SK-N-SH (cell line): Measurements from ENCODE around the gene HSF5. TPM values are rescaled to one million over a fixed set of nuclear protein-coding genes. Genes with fewer than 3 reads are reported as not detected.

Experiments used
- CTCF ChIA-PET: fragments of 300-600, 350-600 bp; formaldehyde crosslinking; extraction: SDS; loops from one replicate; lab custom pipeline; 2021; lab: Yijun Ruan, JAX
- POLR2A ChIA-PET: fragments of 350-600 bp; sonication (Branson Sonifier 250); formaldehyde crosslinking; extraction: SDS; loops from one replicate; lab custom pipeline; 2020; ENCODE audit warnings: antibody characterized with exemption, inconsistent platforms; lab: Yijun Ruan, JAX
- DNase-seq: peaks from one replicate; pipeline ENCODE4 v3.0.0; 2012
- H2AFZ ChIP-seq: fragments of 200-600 bp; sonication (generic); 2 replicates; pipeline ENCODE4 v1.8.1; 2016; ENCODE audit warnings: antibody characterized with exemption, mild to moderate bottlenecking, low read depth
- H3F3A ChIP-seq: fragments of 200-600 bp; sonication (generic); replicated peaks from 2 replicates; pipeline ENCODE3; 2016; ENCODE audit warnings: antibody characterized with exemption, mild to moderate bottlenecking; ENCODE audit not compliant: insufficient read depth
- H3K27ac ChIP-seq, 2 experiments: fragments of 200-500 bp in 1 of 2; fragments of 200-600 bp in 1 of 2; sonication (Bioruptor generic) in 1 of 2; sonication (generic), shearing (Covaris generic) in 1 of 2; 2 replicates each; pipeline versions ENCODE4 v1.5.1 to v1.6.1; 2014 to 2016; ENCODE audit warnings: low read depth in 2 of 2, inconsistent platforms in 1 of 2, low read length in 1 of 2, mild to moderate bottlenecking in 1 of 2, mixed read lengths in 1 of 2
- H3K27me3 ChIP-seq: fragments of 200-600 bp; sonication (generic), shearing (Covaris generic); 2 replicates; pipeline ENCODE4 v1.6.1; 2016; ENCODE audit warnings: mixed run types; ENCODE audit not compliant: insufficient read depth
- H3K36me3 ChIP-seq, 2 experiments: fragments of 200-500 bp in 1 of 2; fragments of 200-600 bp in 1 of 2; sonication (Bioruptor generic) in 1 of 2; sonication (generic) in 1 of 2; replicated peaks in 1 of 2; 2 replicates each; pipeline versions ENCODE3 to v1.5.1; 2014 to 2016; ENCODE audit warnings: low read length in 1 of 2, mild to moderate bottlenecking in 1 of 2; ENCODE audit not compliant: insufficient read depth in 2 of 2, control insufficient read depth in 1 of 2
- H3K4me1 ChIP-seq, 2 experiments: fragments of 200-500 bp in 1 of 2; fragments of 200-600 bp in 1 of 2; sonication (Bioruptor generic) in 1 of 2; sonication (generic), shearing (Covaris generic) in 1 of 2; 2 replicates each; pipeline versions ENCODE4 v1.5.1 to v1.6.1; 2014 to 2016; ENCODE audit warnings: low read depth in 1 of 2, low read length in 1 of 2, mixed run types in 1 of 2; ENCODE audit not compliant: insufficient read depth in 2 of 2, control insufficient read depth in 1 of 2
- H3K4me2 ChIP-seq: fragments of 200-600 bp; sonication (generic), shearing (Covaris generic); 2 replicates; pipeline ENCODE4 v1.6.1; 2017; ENCODE audit warnings: mixed run types
- H3K4me3 ChIP-seq, 2 experiments: fragments of 200-500 bp in 1 of 2; fragments of 200-600 bp in 1 of 2; sonication (Bioruptor generic) in 1 of 2; sonication (generic), shearing (Covaris generic) in 1 of 2; 2 replicates each; pipeline versions ENCODE4 v1.5.1 to v1.8.1; 2014 to 2016; ENCODE audit warnings: low read depth in 2 of 2, inconsistent platforms in 1 of 2, low read length in 1 of 2, mild to moderate bottlenecking in 1 of 2, mixed read lengths in 1 of 2, moderate library complexity in 1 of 2
- H3K79me2 ChIP-seq: fragments of 200-600 bp; sonication (generic); 2 replicates; pipeline ENCODE4 v1.8.1; 2017; ENCODE audit warnings: mild to moderate bottlenecking; ENCODE audit not compliant: insufficient read depth
- H3K9ac ChIP-seq: fragments of 200-600 bp; sonication (generic); 2 replicates; pipeline ENCODE4 v1.6.1; 2017; ENCODE audit warnings: mixed run types
- H3K9me2 ChIP-seq: fragments of 200-600 bp; sonication (generic); 2 replicates; pipeline ENCODE4 v1.6.1; 2017; ENCODE audit warnings: mixed run types
- H3K9me3 ChIP-seq: fragments of 200-600 bp; sonication (generic); 2 replicates; pipeline ENCODE4 v1.6.1; 2017; ENCODE audit warnings: mixed run types, mild to moderate bottlenecking, moderate library complexity
- H4K20me1 ChIP-seq: fragments of 200-600 bp; sonication (generic); 2 replicates; pipeline ENCODE4 v1.6.1; 2017; ENCODE audit warnings: mild to moderate bottlenecking, mixed run types; ENCODE audit not compliant: insufficient read depth
- ELF1 ChIP-seq: IDR thresholded peaks from 2 replicates; pipeline ENCODE4 v1.4.0; 2012
- EP300 ChIP-seq, 2 experiments: IDR thresholded peaks; 2 replicates each; pipeline versions ENCODE4 v1.4.0 to v1.6.1; 2012; ENCODE audit warnings: borderline replicate concordance in 1 of 2, low read depth in 1 of 2, low read length in 1 of 2
- EZH2phosphoT487 ChIP-seq: fragments of 200-600 bp; sonication (generic); IDR thresholded peaks from 2 replicates; pipeline ENCODE4 v1.6.1; 2017; ENCODE audit warnings: low read depth, mixed run types, mild to moderate bottlenecking, antibody characterized with exemption, moderate library complexity, borderline replicate concordance
- JUND ChIP-seq: IDR thresholded peaks from 2 replicates; pipeline ENCODE4 v1.4.0; 2012
- NFIC ChIP-seq: IDR thresholded peaks from 2 replicates; pipeline ENCODE4 v1.4.0; 2012; ENCODE audit warnings: borderline replicate concordance
- POLR2AphosphoS5 ChIP-seq: IDR thresholded peaks from 2 replicates; pipeline ENCODE4 v1.6.1; 2012; ENCODE audit warnings: low read depth, low read length
- RFX5 ChIP-seq: IDR thresholded peaks from 2 replicates; pipeline ENCODE4 v1.6.1; 2012; ENCODE audit warnings: mild to moderate bottlenecking, improper control_type of control experiment, low read length
- SIN3A ChIP-seq: IDR thresholded peaks from 2 replicates; pipeline ENCODE4 v1.6.1; 2012; ENCODE audit warnings: low read depth, mild to moderate bottlenecking, low read length, moderate library complexity, borderline replicate concordance
- TAF1 ChIP-seq: IDR thresholded peaks from 2 replicates; pipeline ENCODE4 v1.6.1; 2012; ENCODE audit warnings: low read depth, mild to moderate bottlenecking, low read length, moderate library complexity, borderline replicate concordance
- TCF12 ChIP-seq: IDR thresholded peaks from 2 replicates; pipeline ENCODE4 v1.4.0; 2012
- YY1 ChIP-seq: IDR thresholded peaks from 2 replicates; pipeline ENCODE4 v1.4.0; 2012; ENCODE audit warnings: low read depth, mild to moderate bottlenecking
- WGBS: methylation state at CpG from one replicate; pipeline ENCODE4 v1.1.6; 2017; ENCODE audit warnings: low lambda C conversion rate; 5-methylcytosine and 5-hydroxymethylcytosine counted together
- polyA plus RNA-seq, 3 experiments: library from polyadenylated mRNA; depleted of rRNA; stranded (reverse); fragments of >200 nt; gene quantifications; 2 replicates each; pipeline ENCODE4 v1.2.3, GENCODE V29; 2012
- TF ChIP-seq, protein P1 (sequence below): IDR thresholded peaks from 2 replicates; pipeline ENCODE4; 2012
- TF ChIP-seq, protein P2 (sequence below): fragments of 200-600 bp; sonication (generic); IDR thresholded peaks from 2 replicates; pipeline ENCODE4 v1.6.1; 2017; ENCODE audit warnings: antibody characterized with exemption, mild to moderate bottlenecking, moderate library complexity
- TF ChIP-seq, protein P3 (sequence below): fragments of 150-350 bp; IDR thresholded peaks from 2 replicates; pipeline ENCODE4 v1.6.1; 2017; ENCODE audit warnings: antibody characterized with exemption, low read length, low read depth, borderline replicate concordance
- TF ChIP-seq, protein P4 (sequence below): IDR thresholded peaks from 2 replicates; pipeline ENCODE4 v1.4.0; 2012; ENCODE audit warnings: low read depth, borderline replicate concordance

The HSF5 gene
- polyA plus RNA-seq, 1 of the 3 experiments (the other 2 are of a cell fraction) = not detected

DNA sequence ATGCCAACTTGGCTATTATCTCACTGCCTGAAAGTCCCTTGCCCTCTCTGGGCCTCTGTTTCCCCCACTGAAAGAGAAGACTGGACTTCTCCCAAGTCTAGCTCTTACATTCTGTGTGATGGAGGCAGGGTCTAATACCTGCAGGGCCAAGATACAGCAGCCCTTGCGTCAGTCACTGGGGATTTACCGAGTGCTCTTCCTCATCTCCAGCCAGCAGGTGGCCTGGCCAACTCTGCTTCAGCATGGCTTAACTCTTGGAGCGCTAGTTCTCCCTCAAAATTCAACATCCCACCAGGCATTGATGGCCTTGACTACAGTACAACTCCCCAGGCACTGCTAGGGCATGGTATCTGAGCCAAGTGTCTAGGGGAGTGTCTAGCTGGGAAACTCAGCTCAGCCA, 46.1 kb upstream of the HSF5 start:
- Histone ChIP-seq H3K4me3 (no peak overlapping the region), H3K9me3 (no peaks in the 10 kb centered on the region), H3K79me2 (no peaks in the 10 kb centered on the region), H3F3A (no peaks in the 10 kb centered on the region), H3K4me1 (peaks cover 5 to 14% of the 10 kb centered on the region in 2 experiments; a peak in 2 of 4 replicates), H3K9ac (no peak overlapping the region), H2AFZ (no peak overlapping the region), H3K9me2 (no peaks in the 10 kb centered on the region), H3K27ac (no peak overlapping the region), H3K36me3 (no peaks in the 10 kb centered on the region), H4K20me1 (no peaks in the 10 kb centered on the region), H3K27me3 (no peaks in the 10 kb centered on the region; the same call in 1 of the 2 replicates), H3K4me2 (no peak overlapping the region)
- CTCF ChIA-PET = interaction anchor here (0.9 to 10.3 kb wide), 6 partner anchors 8 to 173 kb away, joined by 3 to 112 read pairs (median 5); no protein-coding TSS in a partner anchor
- DNase-seq = no peak
- TF ChIP-seq, protein P1, sequence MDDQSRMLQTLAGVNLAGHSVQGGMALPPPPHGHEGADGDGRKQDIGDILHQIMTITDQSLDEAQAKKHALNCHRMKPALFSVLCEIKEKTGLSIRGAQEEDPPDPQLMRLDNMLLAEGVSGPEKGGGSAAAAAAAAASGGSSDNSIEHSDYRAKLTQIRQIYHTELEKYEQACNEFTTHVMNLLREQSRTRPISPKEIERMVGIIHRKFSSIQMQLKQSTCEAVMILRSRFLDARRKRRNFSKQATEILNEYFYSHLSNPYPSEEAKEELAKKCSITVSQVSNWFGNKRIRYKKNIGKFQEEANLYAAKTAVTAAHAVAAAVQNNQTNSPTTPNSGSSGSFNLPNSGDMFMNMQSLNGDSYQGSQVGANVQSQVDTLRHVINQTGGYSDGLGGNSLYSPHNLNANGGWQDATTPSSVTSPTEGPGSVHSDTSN = no peak
- TF ChIP-seq JUND = no peak
- TF ChIP-seq TCF12 = no peak
- TF ChIP-seq POLR2AphosphoS5 = no peak
- no peak for TF ChIP-seq ELF1
- TF ChIP-seq EP300 (IDR thresholded peaks at IDR 0.05; ENCODE audit: borderline replicate concordance in 1 of 2, low read depth in 1 of 2, low read length in 1 of 2) = no peak
- TF ChIP-seq, protein P2, sequence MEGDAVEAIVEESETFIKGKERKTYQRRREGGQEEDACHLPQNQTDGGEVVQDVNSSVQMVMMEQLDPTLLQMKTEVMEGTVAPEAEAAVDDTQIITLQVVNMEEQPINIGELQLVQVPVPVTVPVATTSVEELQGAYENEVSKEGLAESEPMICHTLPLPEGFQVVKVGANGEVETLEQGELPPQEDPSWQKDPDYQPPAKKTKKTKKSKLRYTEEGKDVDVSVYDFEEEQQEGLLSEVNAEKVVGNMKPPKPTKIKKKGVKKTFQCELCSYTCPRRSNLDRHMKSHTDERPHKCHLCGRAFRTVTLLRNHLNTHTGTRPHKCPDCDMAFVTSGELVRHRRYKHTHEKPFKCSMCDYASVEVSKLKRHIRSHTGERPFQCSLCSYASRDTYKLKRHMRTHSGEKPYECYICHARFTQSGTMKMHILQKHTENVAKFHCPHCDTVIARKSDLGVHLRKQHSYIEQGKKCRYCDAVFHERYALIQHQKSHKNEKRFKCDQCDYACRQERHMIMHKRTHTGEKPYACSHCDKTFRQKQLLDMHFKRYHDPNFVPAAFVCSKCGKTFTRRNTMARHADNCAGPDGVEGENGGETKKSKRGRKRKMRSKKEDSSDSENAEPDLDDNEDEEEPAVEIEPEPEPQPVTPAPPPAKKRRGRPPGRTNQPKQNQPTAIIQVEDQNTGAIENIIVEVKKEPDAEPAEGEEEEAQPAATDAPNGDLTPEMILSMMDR = no peak; the same call in 1 of the 2 replicates
- TF ChIP-seq TAF1 = no peak
- 84% methylated on average over 3 of the region's 3 CpGs for WGBS
- POLR2A ChIA-PET = interaction anchor here (1.4 kb wide), 1 partner anchor 20 kb away, joined by 5 read pairs; the partner anchor contains the start of gene MTMR4

DNA sequence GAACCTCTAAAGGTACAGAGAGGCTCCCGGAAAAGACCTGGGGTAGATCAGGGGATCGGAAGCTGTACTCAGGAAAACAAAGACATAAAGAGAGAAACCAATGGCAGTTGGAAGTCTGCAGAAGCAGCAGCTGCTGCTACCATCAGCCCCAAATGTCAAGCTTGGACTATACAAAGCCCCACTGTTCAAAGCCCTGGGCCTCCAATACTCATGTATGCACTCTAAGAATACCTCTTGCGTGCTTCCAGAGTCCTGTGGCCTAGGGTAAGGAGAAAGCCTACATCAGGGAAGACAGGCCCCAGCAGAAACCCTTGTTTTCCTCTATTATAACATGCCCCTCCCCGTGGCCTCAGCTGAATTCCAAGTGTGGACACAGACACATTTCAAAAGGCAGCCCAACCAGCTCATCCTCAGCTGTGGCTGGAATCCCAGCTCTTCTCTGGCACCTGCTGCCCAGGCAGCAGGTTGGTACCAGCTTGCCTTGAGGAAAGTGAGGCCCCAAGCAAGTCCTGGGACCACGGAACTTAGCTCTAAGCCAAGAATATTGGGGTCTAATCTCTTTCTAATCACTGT, 45.5 kb upstream of the HSF5 start:
- no peaks in the 10 kb centered on the region for H3K79me2 ChIP-seq
- 78% methylated on average over 5 of the region's 5 CpGs for WGBS
- H3K27me3 ChIP-seq = no peaks in the 10 kb centered on the region; the same call in 1 of the 2 replicates
- H4K20me1 ChIP-seq = no peaks in the 10 kb centered on the region
- H3K4me1 ChIP-seq = peaks cover 5 to 16% of the 10 kb centered on the region in 2 experiments; a peak in 2 of 4 replicates
- H3K27ac ChIP-seq = no peak overlapping the region
- no peak overlapping the region for H3K9ac ChIP-seq
- no peaks in the 10 kb centered on the region for H3K36me3 ChIP-seq
- no peaks in the 10 kb centered on the region for H3F3A ChIP-seq
- H3K9me3 ChIP-seq = no peaks in the 10 kb centered on the region
- no peak overlapping the region for H2AFZ ChIP-seq
- POLR2A ChIA-PET = interaction anchor here (0.6 to 1.4 kb wide), 2 partner anchors 19 to 32 kb away, joined by 3 to 5 read pairs; partner anchors contain the start of gene MTMR4
- no peak for DNase-seq
- H3K4me2 ChIP-seq = no peak overlapping the region
- CTCF ChIA-PET = interaction anchor here (0.9 to 10.3 kb wide), 6 partner anchors 9 to 174 kb away, joined by 3 to 112 read pairs (median 5); no protein-coding TSS in a partner anchor
- H3K4me3 ChIP-seq = no peak overlapping the region
- no peaks in the 10 kb centered on the region for H3K9me2 ChIP-seq
- TF ChIP-seq TAF1 (no peak), YY1 (no peak), EP300 (IDR thresholded peaks at IDR 0.05; ENCODE audit: borderline replicate concordance in 1 of 2, low read depth in 1 of 2, low read length in 1 of 2) (no peak), EZH2phosphoT487 (no peak), RFX5 (no peak), NFIC (no peak), SIN3A (no peak)
- TF ChIP-seq, protein P3, sequence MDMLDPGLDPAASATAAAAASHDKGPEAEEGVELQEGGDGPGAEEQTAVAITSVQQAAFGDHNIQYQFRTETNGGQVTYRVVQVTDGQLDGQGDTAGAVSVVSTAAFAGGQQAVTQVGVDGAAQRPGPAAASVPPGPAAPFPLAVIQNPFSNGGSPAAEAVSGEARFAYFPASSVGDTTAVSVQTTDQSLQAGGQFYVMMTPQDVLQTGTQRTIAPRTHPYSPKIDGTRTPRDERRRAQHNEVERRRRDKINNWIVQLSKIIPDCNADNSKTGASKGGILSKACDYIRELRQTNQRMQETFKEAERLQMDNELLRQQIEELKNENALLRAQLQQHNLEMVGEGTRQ = no peak
- TF ChIP-seq, protein P4, sequence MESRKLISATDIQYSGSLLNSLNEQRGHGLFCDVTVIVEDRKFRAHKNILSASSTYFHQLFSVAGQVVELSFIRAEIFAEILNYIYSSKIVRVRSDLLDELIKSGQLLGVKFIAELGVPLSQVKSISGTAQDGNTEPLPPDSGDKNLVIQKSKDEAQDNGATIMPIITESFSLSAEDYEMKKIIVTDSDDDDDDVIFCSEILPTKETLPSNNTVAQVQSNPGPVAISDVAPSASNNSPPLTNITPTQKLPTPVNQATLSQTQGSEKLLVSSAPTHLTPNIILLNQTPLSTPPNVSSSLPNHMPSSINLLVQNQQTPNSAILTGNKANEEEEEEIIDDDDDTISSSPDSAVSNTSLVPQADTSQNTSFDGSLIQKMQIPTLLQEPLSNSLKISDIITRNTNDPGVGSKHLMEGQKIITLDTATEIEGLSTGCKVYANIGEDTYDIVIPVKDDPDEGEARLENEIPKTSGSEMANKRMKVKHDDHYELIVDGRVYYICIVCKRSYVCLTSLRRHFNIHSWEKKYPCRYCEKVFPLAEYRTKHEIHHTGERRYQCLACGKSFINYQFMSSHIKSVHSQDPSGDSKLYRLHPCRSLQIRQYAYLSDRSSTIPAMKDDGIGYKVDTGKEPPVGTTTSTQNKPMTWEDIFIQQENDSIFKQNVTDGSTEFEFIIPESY = no peak
